Ovary (tissue), 3 donors: ENCODE data around the gene MSI2.

Source experiments
- POLR2A ChIP-seq: fragments of 450-650 bp; IDR thresholded peaks from one replicate; pipeline ENCODE4 v1.6.1; 2017; ENCODE audit warnings: antibody characterized with exemption, mild to moderate bottlenecking, moderate library complexity
- TF ChIP-seq, protein P1 (sequence below), 3 donors: fragments of 450-650 bp in 2 of 3; fragments of 200-600 bp in 1 of 3; IDR thresholded peaks; one replicate each; pipeline versions ENCODE4 v1.5.1 to v1.8.0; 2016 to 2022; ENCODE audit warnings: antibody characterized with exemption in 3 of 3, mild to moderate bottlenecking in 1 of 3
- donor health status: DM: no; HTN: no; CAD: no.

DNA sequence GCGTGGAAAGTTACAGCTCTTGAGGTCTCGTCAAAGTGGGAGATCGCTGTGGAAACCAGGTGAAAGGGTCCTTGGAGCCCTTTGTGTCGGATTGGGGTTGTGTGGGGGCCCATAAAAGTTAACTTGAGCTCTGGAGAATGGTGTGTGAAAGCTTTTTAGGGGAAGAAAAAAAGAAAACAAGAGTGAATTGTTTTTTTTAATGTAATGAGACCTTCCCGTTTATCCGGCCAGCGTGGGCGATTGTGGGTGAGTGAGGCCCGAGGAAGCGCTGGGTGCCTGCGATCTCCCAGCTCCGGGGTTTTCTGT lies 150.6 kb downstream of the MSI2 start:
- TF ChIP-seq POLR2A: no peak
- TF ChIP-seq, protein P1, sequence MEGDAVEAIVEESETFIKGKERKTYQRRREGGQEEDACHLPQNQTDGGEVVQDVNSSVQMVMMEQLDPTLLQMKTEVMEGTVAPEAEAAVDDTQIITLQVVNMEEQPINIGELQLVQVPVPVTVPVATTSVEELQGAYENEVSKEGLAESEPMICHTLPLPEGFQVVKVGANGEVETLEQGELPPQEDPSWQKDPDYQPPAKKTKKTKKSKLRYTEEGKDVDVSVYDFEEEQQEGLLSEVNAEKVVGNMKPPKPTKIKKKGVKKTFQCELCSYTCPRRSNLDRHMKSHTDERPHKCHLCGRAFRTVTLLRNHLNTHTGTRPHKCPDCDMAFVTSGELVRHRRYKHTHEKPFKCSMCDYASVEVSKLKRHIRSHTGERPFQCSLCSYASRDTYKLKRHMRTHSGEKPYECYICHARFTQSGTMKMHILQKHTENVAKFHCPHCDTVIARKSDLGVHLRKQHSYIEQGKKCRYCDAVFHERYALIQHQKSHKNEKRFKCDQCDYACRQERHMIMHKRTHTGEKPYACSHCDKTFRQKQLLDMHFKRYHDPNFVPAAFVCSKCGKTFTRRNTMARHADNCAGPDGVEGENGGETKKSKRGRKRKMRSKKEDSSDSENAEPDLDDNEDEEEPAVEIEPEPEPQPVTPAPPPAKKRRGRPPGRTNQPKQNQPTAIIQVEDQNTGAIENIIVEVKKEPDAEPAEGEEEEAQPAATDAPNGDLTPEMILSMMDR (IDR thresholded peaks at IDR 0.05): no peak
